HepG2 (cell line): Measurements from ENCODE around the gene PTPN13. TPM values are rescaled to one million over a fixed set of nuclear protein-coding genes. Genes with fewer than 3 reads are reported as not detected.

ENCODE experiments used
- ATAC-seq: fragments of 200-7000 bp; cut with Tn5 transposase; 3 replicates; pipeline ENCODE4 v1.9.1; 2020; ENCODE audit warnings: mild to moderate bottlenecking, moderate library complexity
- BruUV-seq: library from RNA; stranded (reverse); fragments of 400-500 nt; replicated peaks from 2 replicates; lab custom pipeline; 2021; lab: Mats Ljungman, UMichigan
- CTCF ChIA-PET: fragments of 300-600 bp; formaldehyde crosslinking; extraction: SDS; loops from one replicate; lab custom pipeline; 2021; ENCODE audit warnings: low total read pairs, inconsistent platforms, low intra/inter-chr PET ratio; lab: Yijun Ruan, JAX
- POLR2A ChIA-PET: fragments of 350-600 bp; sonication (Branson Sonifier 250); formaldehyde crosslinking; loops from one replicate; lab custom pipeline; 2020; ENCODE audit warnings: antibody characterized with exemption, inconsistent platforms; lab: Yijun Ruan, JAX
- DNase-seq: peaks from one replicate; pipeline ENCODE4 v3.0.0-alpha.2; 2015; ENCODE audit warnings: low spot score
- FAIRE-seq: peaks from 3 replicates; lab custom pipeline; 2011; peaks lifted over from hg19 to GRCh38; lab: Jason Lieb, UNC
- H2AFZ ChIP-seq: one replicate; pipeline ENCODE4 v1.6.1; 2011; ENCODE audit warnings: low read length, inconsistent platforms
- H3K27ac ChIP-seq: fragments of 300-600 bp; 3 replicates; pipeline ENCODE4 v1.8.0; 2011; ENCODE audit warnings: mixed run types, mild to moderate bottlenecking, mixed read lengths, low read length, inconsistent platforms; ENCODE audit not compliant: insufficient read depth; ENCODE audit errors: extremely low read length
- H3K27me3 ChIP-seq, 2 experiments: fragments of 200-600 bp in 1 of 2; 2 replicates in 1 of 2; 3 replicates in 1 of 2; pipeline versions ENCODE4 v1.6.0 to v1.8.0; 2011; ENCODE audit warnings: low read length in 2 of 2, mild to moderate bottlenecking in 2 of 2, moderate library complexity in 2 of 2, inconsistent platforms in 1 of 2; ENCODE audit not compliant: insufficient read depth in 2 of 2, control insufficient read depth in 1 of 2
- H3K36me3 ChIP-seq, 2 experiments: fragments of 200-600 bp in 1 of 2; replicated peaks in 1 of 2; 2 replicates in 1 of 2; 3 replicates in 1 of 2; pipeline versions ENCODE4 v1.5.1 to v1.8.0; 2011; ENCODE audit warnings: low read length in 2 of 2, inconsistent platforms in 1 of 2; ENCODE audit not compliant: insufficient read depth in 2 of 2, control insufficient read depth in 1 of 2
- H3K4me1 ChIP-seq: 2 replicates; pipeline ENCODE4 v1.5.1; 2012; ENCODE audit warnings: low read length, inconsistent platforms; ENCODE audit not compliant: insufficient read depth
- H3K4me2 ChIP-seq: 2 replicates; pipeline ENCODE4 v1.6.0; 2011; ENCODE audit warnings: low read depth, low read length, inconsistent platforms
- H3K4me3 ChIP-seq, 3 experiments: fragments of 200-600 bp in 1 of 3; sonication (generic), shearing (Covaris generic) in 1 of 3; replicated peaks in 1 of 3; 2 replicates each; pipeline ENCODE4 v1.5.1; 2011 to 2016; ENCODE audit warnings: low read length in 3 of 3, inconsistent platforms in 2 of 3, low read depth in 2 of 3, mild to moderate bottlenecking in 2 of 3, control low read depth in 1 of 3, mixed read lengths in 1 of 3; ENCODE audit not compliant: insufficient read depth in 1 of 3
- H3K79me2 ChIP-seq: one replicate; pipeline ENCODE4 v1.6.1; 2011; ENCODE audit warnings: low read length, inconsistent platforms; ENCODE audit not compliant: insufficient read depth
- H3K9ac ChIP-seq: 2 replicates; pipeline ENCODE4 v1.6.0; 2011; ENCODE audit warnings: mild to moderate bottlenecking, low read depth, low read length, inconsistent platforms; ENCODE audit not compliant: insufficient read depth
- H3K9me3 ChIP-seq: 2 replicates; pipeline ENCODE4 v1.5.1; 2012; ENCODE audit warnings: mild to moderate bottlenecking, low read length
- H4K20me1 ChIP-seq: 2 replicates; pipeline ENCODE4 v1.6.0; 2011; ENCODE audit warnings: inconsistent platforms, mild to moderate bottlenecking, low read length, moderate library complexity; ENCODE audit not compliant: insufficient read depth
- CHD2 ChIP-seq: IDR thresholded peaks from 2 replicates; pipeline ENCODE4 v1.6.1; 2011; ENCODE audit warnings: low read depth, low read length, improper control_type of control experiment
- TBL1XR1 ChIP-seq: fragments of 150-350 bp; IDR thresholded peaks from 2 replicates; pipeline ENCODE4 v1.6.1; 2014; ENCODE audit warnings: borderline replicate concordance, low read length; ENCODE audit not compliant: partially characterized antibody
- WGBS: methylation state at CpG from one replicate; pipeline ENCODE4 v1.1.6; 2017; ENCODE audit warnings: low lambda C conversion rate; 5-methylcytosine and 5-hydroxymethylcytosine counted together
- in situ Hi-C: cut with HindIII; loops from 2 replicates; pipeline ENCODE4 v1.10.0; 2017; ENCODE audit warnings: low pct_unique_long_range_greater_than_20kb; ENCODE audit not compliant: extremely low pct_ligation_motif_present
- intact Hi-C: fragments of 100-400 bp; cut with micrococcal nuclease; formaldehyde crosslinking; loops from one replicate; pipeline ENCODE4 v1.10.0; 2022; ENCODE audit not compliant: unreplicated experiment
- polyA plus RNA-seq, 8 experiments: library from polyadenylated mRNA; depleted of rRNA in 3 of 8; stranded (reverse) in 7 of 8; unstranded in 1 of 8; fragments of >200 nt; fragmentation: Illumina TruSeq in 4 of 8; extraction: Trizol in 4 of 8; gene quantifications; 2 replicates each; pipeline versions ENCODE4 v1.2.1 to v1.2.3, GENCODE V29; 2011 to 2016; ENCODE audit warnings: low read depth in 4 of 8, missing spikeins in 1 of 8, mixed read lengths in 1 of 8; ENCODE audit not compliant: insufficient read depth in 1 of 8
- total RNA-seq, 5 experiments: library from RNA; depleted of rRNA; stranded (reverse); fragments of >200 nt; fragmentation: Illumina TruSeq; extraction: Trizol; gene quantifications; 2 replicates each; pipeline ENCODE4 v1.2.3, GENCODE V29; 2016; ENCODE audit warnings: low read depth in 1 of 5
- TF ChIP-seq, protein P1 (sequence below), 2 experiments: IDR thresholded peaks; 2 replicates each; pipeline ENCODE4 v1.6.1; 2011 to 2012; ENCODE audit warnings: low read length in 2 of 2, borderline replicate concordance in 1 of 2, low read depth in 1 of 2, mild to moderate bottlenecking in 1 of 2, moderate library complexity in 1 of 2
- TF ChIP-seq, protein P2 (sequence below): fragments of 450-650 bp; IDR thresholded peaks from 2 replicates; pipeline ENCODE4 v1.6.1; 2017
- TF ChIP-seq, protein P3 (sequence below): sonication (generic); formaldehyde crosslinking; IDR thresholded peaks from 2 replicates; pipeline ENCODE4 v1.8.1; 2023; ENCODE audit warnings: mild to moderate bottlenecking, missing genetic modification reagents

Gene PTPN13
- total and polyA plus RNA-seq, 2 of the 13 experiments (the other 11 are each of a cell fraction or from before 2014, with no cell fraction given), result not detected

- in situ Hi-C loops (no loop called here), intact Hi-C loops (no loop called here)
- H3K27me3 ChIP-seq, result no peaks in the 10 kb centered on the region
- H3K4me2 ChIP-seq, result no peak overlapping the region
- no TSS peak for BruUV-seq
- FAIRE-seq (no peak), DNase-seq (no peak), ATAC-seq (no peak)
- H3K36me3 ChIP-seq, result no peaks in the 10 kb centered on the region
- no peaks in the 10 kb centered on the region for H3K4me1 ChIP-seq
- H3K27ac ChIP-seq, result no peak overlapping the region
- H4K20me1 ChIP-seq, result no peaks in the 10 kb centered on the region
- CTCF ChIA-PET, result no interaction called here
- POLR2A ChIA-PET, result no interaction called here
- no peak overlapping the region for H3K4me3 ChIP-seq
- H3K9ac ChIP-seq, result no peak overlapping the region
- no peaks in the 10 kb centered on the region for H3K9me3 ChIP-seq
- no peak overlapping the region for H2AFZ ChIP-seq
- 29% methylated on average over 3 of the region's 7 CpGs for WGBS
- TF ChIP-seq, protein P1, sequence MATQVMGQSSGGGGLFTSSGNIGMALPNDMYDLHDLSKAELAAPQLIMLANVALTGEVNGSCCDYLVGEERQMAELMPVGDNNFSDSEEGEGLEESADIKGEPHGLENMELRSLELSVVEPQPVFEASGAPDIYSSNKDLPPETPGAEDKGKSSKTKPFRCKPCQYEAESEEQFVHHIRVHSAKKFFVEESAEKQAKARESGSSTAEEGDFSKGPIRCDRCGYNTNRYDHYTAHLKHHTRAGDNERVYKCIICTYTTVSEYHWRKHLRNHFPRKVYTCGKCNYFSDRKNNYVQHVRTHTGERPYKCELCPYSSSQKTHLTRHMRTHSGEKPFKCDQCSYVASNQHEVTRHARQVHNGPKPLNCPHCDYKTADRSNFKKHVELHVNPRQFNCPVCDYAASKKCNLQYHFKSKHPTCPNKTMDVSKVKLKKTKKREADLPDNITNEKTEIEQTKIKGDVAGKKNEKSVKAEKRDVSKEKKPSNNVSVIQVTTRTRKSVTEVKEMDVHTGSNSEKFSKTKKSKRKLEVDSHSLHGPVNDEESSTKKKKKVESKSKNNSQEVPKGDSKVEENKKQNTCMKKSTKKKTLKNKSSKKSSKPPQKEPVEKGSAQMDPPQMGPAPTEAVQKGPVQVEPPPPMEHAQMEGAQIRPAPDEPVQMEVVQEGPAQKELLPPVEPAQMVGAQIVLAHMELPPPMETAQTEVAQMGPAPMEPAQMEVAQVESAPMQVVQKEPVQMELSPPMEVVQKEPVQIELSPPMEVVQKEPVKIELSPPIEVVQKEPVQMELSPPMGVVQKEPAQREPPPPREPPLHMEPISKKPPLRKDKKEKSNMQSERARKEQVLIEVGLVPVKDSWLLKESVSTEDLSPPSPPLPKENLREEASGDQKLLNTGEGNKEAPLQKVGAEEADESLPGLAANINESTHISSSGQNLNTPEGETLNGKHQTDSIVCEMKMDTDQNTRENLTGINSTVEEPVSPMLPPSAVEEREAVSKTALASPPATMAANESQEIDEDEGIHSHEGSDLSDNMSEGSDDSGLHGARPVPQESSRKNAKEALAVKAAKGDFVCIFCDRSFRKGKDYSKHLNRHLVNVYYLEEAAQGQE (IDR thresholded peaks at IDR 0.05; ENCODE audit: borderline replicate concordance in 1 of 2, low read depth in 1 of 2, low read length in 2 of 2), result no peak
- TF ChIP-seq, protein P2, sequence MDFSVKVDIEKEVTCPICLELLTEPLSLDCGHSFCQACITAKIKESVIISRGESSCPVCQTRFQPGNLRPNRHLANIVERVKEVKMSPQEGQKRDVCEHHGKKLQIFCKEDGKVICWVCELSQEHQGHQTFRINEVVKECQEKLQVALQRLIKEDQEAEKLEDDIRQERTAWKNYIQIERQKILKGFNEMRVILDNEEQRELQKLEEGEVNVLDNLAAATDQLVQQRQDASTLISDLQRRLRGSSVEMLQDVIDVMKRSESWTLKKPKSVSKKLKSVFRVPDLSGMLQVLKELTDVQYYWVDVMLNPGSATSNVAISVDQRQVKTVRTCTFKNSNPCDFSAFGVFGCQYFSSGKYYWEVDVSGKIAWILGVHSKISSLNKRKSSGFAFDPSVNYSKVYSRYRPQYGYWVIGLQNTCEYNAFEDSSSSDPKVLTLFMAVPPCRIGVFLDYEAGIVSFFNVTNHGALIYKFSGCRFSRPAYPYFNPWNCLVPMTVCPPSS, result no peak
- TF ChIP-seq CHD2, result no peak
- TF ChIP-seq, protein P3, sequence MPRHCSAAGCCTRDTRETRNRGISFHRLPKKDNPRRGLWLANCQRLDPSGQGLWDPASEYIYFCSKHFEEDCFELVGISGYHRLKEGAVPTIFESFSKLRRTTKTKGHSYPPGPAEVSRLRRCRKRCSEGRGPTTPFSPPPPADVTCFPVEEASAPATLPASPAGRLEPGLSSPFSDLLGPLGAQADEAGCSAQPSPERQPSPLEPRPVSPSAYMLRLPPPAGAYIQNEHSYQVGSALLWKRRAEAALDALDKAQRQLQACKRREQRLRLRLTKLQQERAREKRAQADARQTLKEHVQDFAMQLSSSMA (CRISPR knock-in tag), result no peak
- TF ChIP-seq TBL1XR1, result no peak
- H3K79me2 ChIP-seq, result no peaks in the 10 kb centered on the region
Measured at GRCh38 chr4:86848136-86848535, 254.0 kb downstream of the PTPN13 start.
